A549 (cell line): ENCODE results near the gene MKNK1. TPM values are rescaled to one million over a fixed set of nuclear protein-coding genes. Genes with fewer than 3 reads are reported as not detected.
A peak's percentile ranks its signal among the peaks of the same experiment; 100 is the strongest.

Experiments
- ATAC-seq, 2 experiments: fragments of 200-7000 bp in 1 of 2; fragments of >200 bp in 1 of 2; cut with Nextera tagmentation in 1 of 2; cut with Tn5 transposase in 1 of 2; 3 replicates each; pipeline versions ENCODE4 v1.8.0 to v1.9.1; 2018 to 2020; ENCODE audit warnings: mild to moderate bottlenecking in 1 of 2, moderate library complexity in 1 of 2
- CTCF ChIA-PET: fragments of 300-600 bp; sonication (Branson Sonifier 250); formaldehyde crosslinking; extraction: SDS; loops from one replicate; lab custom pipeline; 2021; ENCODE audit warnings: antibody characterized with exemption, inconsistent platforms; lab: Yijun Ruan, JAX
- POLR2A ChIA-PET: fragments of 350-600 bp; formaldehyde crosslinking; extraction: SDS; loops from one replicate; lab custom pipeline; 2021; ENCODE audit warnings: antibody characterized with exemption, inconsistent platforms; lab: Yijun Ruan, JAX
- DNase-seq, 2 experiments: peaks; one replicate each; pipeline versions ENCODE4 v3.0.0 to v3.0.0-alpha.2; 2011 to 2016; ENCODE audit warnings: low read depth in 1 of 2, low spot score in 1 of 2
- FAIRE-seq: peaks from 2 replicates; lab custom pipeline; 2011; peaks lifted over from hg19 to GRCh38; lab: Jason Lieb, UNC
- H3K27ac ChIP-seq, 2 experiments: fragments of >200 bp; sonication (Bioruptor Twin); formaldehyde crosslinking; 3 replicates each; pipeline ENCODE4 v1.5.1; 2016 to 2017
- H3K4me1 ChIP-seq: fragments of >200 bp; sonication (Bioruptor Twin); formaldehyde crosslinking; 3 replicates; pipeline ENCODE4 v1.6.1; 2016
- H3K4me2 ChIP-seq: fragments of >200 bp; sonication (Bioruptor Twin); formaldehyde crosslinking; 3 replicates; pipeline ENCODE4 v1.6.1; 2016
- H3K4me3 ChIP-seq: fragments of >200 bp; sonication (Bioruptor Twin); formaldehyde crosslinking; 3 replicates; pipeline ENCODE4 v1.5.1; 2016
- H3K9me3 ChIP-seq: fragments of >200 bp; sonication (Bioruptor Twin); formaldehyde crosslinking; 3 replicates; pipeline ENCODE4 v1.6.1; 2016
- BHLHE40 ChIP-seq: IDR thresholded peaks from 2 replicates; pipeline ENCODE4 v1.6.1; 2012; ENCODE audit warnings: low read depth, low read length, inconsistent platforms
- CEBPB ChIP-seq, 2 experiments: fragments of >200 bp in 1 of 2; sonication (Bioruptor Twin) in 1 of 2; formaldehyde crosslinking in 1 of 2; IDR thresholded peaks; 2 replicates each; pipeline ENCODE4 v1.6.1; 2012 to 2016
- CHD2 ChIP-seq: fragments of 150-350 bp; IDR thresholded peaks from 2 replicates; pipeline ENCODE4 v1.6.1; 2014; ENCODE audit warnings: low read length; ENCODE audit not compliant: partially characterized antibody
- EHMT2 ChIP-seq: fragments of 200-600 bp; sonication (generic); IDR thresholded peaks from 2 replicates; pipeline ENCODE4 v1.6.1; 2016; ENCODE audit warnings: antibody characterized with exemption, low read depth, mild to moderate bottlenecking, moderate library complexity
- EP300 ChIP-seq, 2 experiments: fragments of >200 bp; sonication (Bioruptor Twin); formaldehyde crosslinking; IDR thresholded peaks; 2 replicates in 1 of 2; 3 replicates in 1 of 2; pipeline ENCODE4 v1.6.1; 2016 to 2017
- FOSL2 ChIP-seq, 2 experiments: fragments of 450-650 bp in 1 of 2; fragments of >200 bp in 1 of 2; sonication (Bioruptor Twin) in 1 of 2; formaldehyde crosslinking; IDR thresholded peaks; 2 replicates each; pipeline versions ENCODE4 v1.5.0 to v1.6.1; 2016 to 2020; ENCODE audit warnings: mild to moderate bottlenecking in 1 of 2, moderate library complexity in 1 of 2
- GATA3 ChIP-seq: IDR thresholded peaks from 2 replicates; pipeline ENCODE4 v1.6.1; 2012; ENCODE audit warnings: borderline replicate concordance
- HOXB13 ChIP-seq: fragments of 250-450 bp; sonication (Bioruptor Pico); IDR thresholded peaks from 2 replicates; pipeline ENCODE4 v1.5.0; 2020; ENCODE audit warnings: low read depth, mild to moderate bottlenecking, moderate library complexity
- HOXB5 ChIP-seq: fragments of 250-450 bp; sonication (Bioruptor Pico); IDR thresholded peaks from 2 replicates; pipeline ENCODE4 v1.5.0; 2020; ENCODE audit warnings: mild to moderate bottlenecking, moderate library complexity
- JUN ChIP-seq, 2 experiments: fragments of >200 bp; sonication (Bioruptor Twin); formaldehyde crosslinking; IDR thresholded peaks; 2 replicates in 1 of 2; 3 replicates in 1 of 2; pipeline ENCODE4 v1.6.1; 2016 to 2017
- JUNB ChIP-seq: fragments of >200 bp; sonication (Bioruptor Twin); formaldehyde crosslinking; IDR thresholded peaks from 2 replicates; pipeline ENCODE4 v1.6.1; 2016
- KDM1A ChIP-seq: fragments of 200-600 bp; sonication (generic); IDR thresholded peaks from 2 replicates; pipeline ENCODE4 v1.6.1; 2016; ENCODE audit warnings: low read depth, mild to moderate bottlenecking
- MAFK ChIP-seq: fragments of 450-650 bp; IDR thresholded peaks from 2 replicates; pipeline ENCODE4 v1.6.1; 2014; ENCODE audit not compliant: partially characterized antibody
- NFE2L2 ChIP-seq: fragments of 150-350 bp; conservative IDR thresholded peaks from 2 replicates; pipeline ENCODE4 v1.6.1; 2014; ENCODE audit warnings: low read length
- NR3C1 ChIP-seq: fragments of >200 bp; sonication (Bioruptor Twin); formaldehyde crosslinking; IDR thresholded peaks from 3 replicates; pipeline ENCODE4 v1.6.1; 2017
- RAD21 ChIP-seq, 2 experiments: fragments of >200 bp in 1 of 2; sonication (Bioruptor Twin) in 1 of 2; formaldehyde crosslinking in 1 of 2; IDR thresholded peaks in 1 of 2; conservative IDR thresholded peaks in 1 of 2; 2 replicates in 1 of 2; 3 replicates in 1 of 2; pipeline ENCODE4 v1.6.1; 2012 to 2018; ENCODE audit warnings: inconsistent platforms in 1 of 2
- RFX5 ChIP-seq: fragments of 450-650 bp; IDR thresholded peaks from 2 replicates; pipeline ENCODE4 v1.7.1; 2014; ENCODE audit warnings: antibody characterized with exemption, mild to moderate bottlenecking, moderate library complexity
- TP53 ChIP-seq: fragments of 250-450 bp; sonication (Bioruptor Pico); IDR thresholded peaks from 2 replicates; pipeline ENCODE4 v1.5.0; 2021; ENCODE audit warnings: mild to moderate bottlenecking, moderate library complexity
- WGBS: methylation state at CpG from one replicate; pipeline ENCODE4 v1.1.6; 2017; ENCODE audit errors: missing lambda C conversion rate; 5-methylcytosine and 5-hydroxymethylcytosine counted together
- polyA plus RNA-seq, 4 experiments: library from polyadenylated mRNA; depleted of rRNA in 3 of 4; stranded (reverse); fragments of >200 nt; fragmentation: RNase III in 1 of 4; extraction: RNeasy Plus Mini Kit Qiagen cat#74134 plus additional on column Dnase treatment in 1 of 4; gene quantifications; 2 replicates in 3 of 4; 3 replicates in 1 of 4; pipeline ENCODE4 v1.2.3, GENCODE V29; 2011 to 2017
- TF ChIP-seq, protein P1 (sequence below): fragments of >200 bp; sonication (Bioruptor Twin); formaldehyde crosslinking; IDR thresholded peaks from 3 replicates; pipeline ENCODE4 v1.5.1; 2016
- TF ChIP-seq, protein P2 (sequence below): fragments of >200 bp; sonication (Bioruptor Twin); formaldehyde crosslinking; IDR thresholded peaks from 2 replicates; pipeline ENCODE4 v1.6.1; 2016
- TF ChIP-seq, protein P3 (sequence below): IDR thresholded peaks from 2 replicates; pipeline ENCODE4 v1.6.1; 2012
- TF ChIP-seq, protein P4 (sequence below): IDR thresholded peaks from 2 replicates; pipeline ENCODE4 v1.6.1; 2012

Gene MKNK1
- polyA plus RNA-seq, 2 of the 4 experiments (the other 2 are of a cell fraction), result 20.8 to 28.4 TPM

DNA sequence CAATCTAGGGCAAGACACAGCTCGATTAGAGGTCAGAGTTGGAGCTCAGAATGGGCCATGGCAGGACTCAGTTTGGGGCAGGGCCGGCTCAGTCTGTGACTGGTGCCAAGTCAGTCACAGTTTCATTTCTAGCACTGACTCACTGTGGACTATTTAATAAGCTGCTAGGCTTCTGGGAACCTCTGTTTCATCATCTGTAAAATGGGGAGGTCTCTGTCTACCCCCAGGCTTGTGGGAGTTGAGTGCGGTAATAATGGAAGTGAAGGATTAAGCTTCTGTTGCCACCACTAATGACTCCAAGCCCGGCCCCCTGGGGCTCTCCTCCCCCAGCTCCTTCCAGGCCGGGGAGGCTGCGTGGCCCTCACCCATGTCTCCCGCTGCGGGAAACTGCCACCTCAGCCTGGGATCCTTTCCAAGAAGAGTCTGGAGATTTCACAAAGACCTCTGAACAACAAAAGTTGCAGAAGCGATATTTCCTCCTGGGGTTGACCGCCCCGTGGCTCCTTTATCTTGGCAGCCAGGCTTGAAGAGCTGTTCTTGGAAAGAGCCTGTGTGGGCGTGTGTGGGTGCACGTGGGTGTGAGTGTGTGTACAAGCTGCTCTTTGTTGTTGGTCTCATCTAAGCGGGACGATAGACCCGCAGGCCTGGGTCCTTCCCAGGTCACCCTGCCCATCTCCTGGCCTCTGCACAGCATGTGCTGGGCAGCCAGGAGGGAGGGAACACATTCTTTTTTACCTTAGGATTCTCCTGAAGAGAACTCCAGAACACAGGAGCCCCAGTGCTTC is 81.7 kb downstream of the MKNK1 start:
- H3K4me3 ChIP-seq, result no peak overlapping the region
- H3K4me2 ChIP-seq, result peak overlapping the region; percentile 53
- ATAC-seq (peak; percentile 31 to 32), FAIRE-seq (no peak), DNase-seq (peak in 1 of 2 experiments; percentile 53)
- H3K4me1 ChIP-seq, result peaks cover 77% of the 10 kb centered on the region
- POLR2A ChIA-PET, result interaction anchor here (0.9 kb wide), 1 partner anchor 14 kb away, joined by 3 read pairs; no protein-coding TSS in a partner anchor
- H3K27ac ChIP-seq, result peak overlapping the region; percentile 85 to 97
- no peaks in the 10 kb centered on the region for H3K9me3 ChIP-seq
- WGBS, result 29% methylated on average over 13 of the region's 16 CpGs
- CTCF ChIA-PET, result interaction anchor here (1.2 to 6.5 kb wide), 10 partner anchors 11 to 118 kb away, joined by 3 to 56 read pairs (median 6); a partner anchor contains a TSS
- TF ChIP-seq BHLHE40 (no peak), GATA3 (peak; percentile 16; the same call in 1 of the 2 replicates), JUNB (peak; percentile 46), TP53 (CRISPR knock-in tag) (no peak), MAFK (peak; percentile 28), CEBPB (IDR thresholded peaks at IDR 0.05) (peak; percentile 36 to 48; a peak in 3 of 4 replicates), JUN (IDR thresholded peaks at IDR 0.05) (peak in 1 of 2 experiments; percentile 60; a peak in 1 of 5 replicates), FOSL2 (IDR thresholded peaks at IDR 0.05) (peak; percentile 7; the same call in 1 of the 2 replicates), FOSL2 (CRISPR knock-in tag; IDR thresholded peaks at IDR 0.05) (no peak), EP300 (IDR thresholded peaks at IDR 0.05) (peak; percentile 37 to 72; a peak in 3 of 5 replicates)

DNA sequence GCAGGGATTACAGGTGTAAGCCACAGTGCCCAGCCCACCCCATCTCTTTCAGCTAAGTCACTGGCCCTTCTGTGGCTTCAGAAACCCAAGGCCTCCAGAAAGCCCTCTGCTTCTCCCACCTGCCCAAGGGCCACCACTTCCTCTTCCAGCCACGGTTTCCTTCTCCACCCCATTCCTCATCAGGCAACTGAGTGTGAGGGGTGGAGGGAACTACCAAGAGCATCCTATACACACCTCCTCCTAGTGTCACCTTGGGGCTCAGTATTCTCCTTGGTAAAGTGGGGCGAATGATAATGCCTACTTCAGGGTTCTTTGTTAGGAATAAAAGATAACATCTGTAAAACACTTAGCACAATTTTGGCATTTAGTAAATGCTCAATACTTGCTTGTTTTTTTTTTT is 82.7 kb downstream of the MKNK1 start:
- DNase-seq (no peak), ATAC-seq (no peak), FAIRE-seq (no peak)
- ChIA-PET POLR2A (no interaction called here), CTCF (interaction anchor here (1.2 to 6.5 kb wide), 9 partner anchors 11 to 113 kb away, joined by 4 to 56 read pairs (median 7); a partner anchor contains a TSS)
- WGBS, result 87% methylated on average over 2 of the region's 2 CpGs
- no peak overlapping the region for H3K4me3 ChIP-seq
- TF ChIP-seq KDM1A (no peak), RAD21 (conservative IDR thresholded peaks at IDR 0.05 in 1 of 2, IDR thresholded peaks at IDR 0.05 in 1 of 2) (no peak), HOXB13 (CRISPR knock-in tag) (no peak)
- TF ChIP-seq, protein P1, sequence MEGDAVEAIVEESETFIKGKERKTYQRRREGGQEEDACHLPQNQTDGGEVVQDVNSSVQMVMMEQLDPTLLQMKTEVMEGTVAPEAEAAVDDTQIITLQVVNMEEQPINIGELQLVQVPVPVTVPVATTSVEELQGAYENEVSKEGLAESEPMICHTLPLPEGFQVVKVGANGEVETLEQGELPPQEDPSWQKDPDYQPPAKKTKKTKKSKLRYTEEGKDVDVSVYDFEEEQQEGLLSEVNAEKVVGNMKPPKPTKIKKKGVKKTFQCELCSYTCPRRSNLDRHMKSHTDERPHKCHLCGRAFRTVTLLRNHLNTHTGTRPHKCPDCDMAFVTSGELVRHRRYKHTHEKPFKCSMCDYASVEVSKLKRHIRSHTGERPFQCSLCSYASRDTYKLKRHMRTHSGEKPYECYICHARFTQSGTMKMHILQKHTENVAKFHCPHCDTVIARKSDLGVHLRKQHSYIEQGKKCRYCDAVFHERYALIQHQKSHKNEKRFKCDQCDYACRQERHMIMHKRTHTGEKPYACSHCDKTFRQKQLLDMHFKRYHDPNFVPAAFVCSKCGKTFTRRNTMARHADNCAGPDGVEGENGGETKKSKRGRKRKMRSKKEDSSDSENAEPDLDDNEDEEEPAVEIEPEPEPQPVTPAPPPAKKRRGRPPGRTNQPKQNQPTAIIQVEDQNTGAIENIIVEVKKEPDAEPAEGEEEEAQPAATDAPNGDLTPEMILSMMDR, result no peak
- TF ChIP-seq, protein P2, sequence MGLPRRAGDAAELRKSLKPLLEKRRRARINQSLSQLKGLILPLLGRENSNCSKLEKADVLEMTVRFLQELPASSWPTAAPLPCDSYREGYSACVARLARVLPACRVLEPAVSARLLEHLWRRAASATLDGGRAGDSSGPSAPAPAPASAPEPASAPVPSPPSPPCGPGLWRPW, result no peak
- no peaks in the 10 kb centered on the region for H3K9me3 ChIP-seq
- peak overlapping the region; percentile 85 to 97 for H3K27ac ChIP-seq
- H3K4me1 ChIP-seq, result peaks cover 79% of the 10 kb centered on the region
- peak overlapping the region; percentile 53; the same call in 2 of the 3 replicates for H3K4me2 ChIP-seq

DNA sequence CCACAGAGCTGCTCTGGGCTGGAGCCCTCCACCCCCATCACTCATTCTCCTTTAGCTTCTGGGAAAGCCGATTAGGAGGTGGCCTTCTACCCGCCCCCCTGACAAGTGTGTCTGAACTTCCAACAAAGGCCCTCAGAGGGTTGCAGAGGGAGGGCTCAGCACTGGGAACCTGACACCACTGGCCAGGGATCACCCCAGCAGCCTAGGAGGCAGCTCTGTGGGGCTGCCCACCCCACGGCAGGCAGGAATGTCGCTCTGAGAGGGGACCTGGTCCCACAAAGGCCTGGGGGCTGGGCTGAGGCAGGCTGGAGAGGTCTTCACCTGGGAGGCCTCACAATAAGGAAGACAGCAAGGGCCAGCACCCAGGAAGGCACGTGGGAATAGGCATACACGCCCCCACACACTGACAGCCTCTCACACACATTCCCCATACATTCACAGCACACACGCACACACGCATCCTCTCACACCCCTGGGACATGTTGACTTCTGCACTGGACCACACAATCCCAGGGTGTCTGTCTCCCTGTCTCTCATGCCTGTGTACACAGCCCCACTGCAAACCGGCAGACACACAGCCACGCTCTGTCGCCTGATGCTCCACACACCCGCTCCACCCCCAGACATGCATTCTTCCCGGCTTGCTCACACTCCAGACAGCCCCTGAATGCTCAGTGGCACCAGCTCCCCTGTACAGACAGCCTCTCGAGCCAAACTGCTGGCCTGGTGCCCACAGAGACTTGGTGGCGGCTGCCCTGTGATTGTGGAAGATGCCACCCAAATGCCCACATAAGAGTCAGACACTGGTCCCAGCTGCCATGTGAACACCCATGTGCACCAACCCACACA is 83.8 kb downstream of the MKNK1 start:
- no peak overlapping the region for H3K4me3 ChIP-seq
- POLR2A ChIA-PET, result no interaction called here
- peak overlapping the region; percentile 53 for H3K4me2 ChIP-seq
- H3K27ac ChIP-seq, result peak overlapping the region; percentile 85 to 97
- CTCF ChIA-PET, result interaction anchor here (1.5 to 6.5 kb wide), 10 partner anchors 8 to 112 kb away, joined by 4 to 56 read pairs (median 6); no protein-coding TSS in a partner anchor
- FAIRE-seq (no peak), DNase-seq (peak; percentile 64 to 66), ATAC-seq (peak; percentile 73 to 83)
- H3K4me1 ChIP-seq, result peaks cover 81% of the 10 kb centered on the region
- 29% methylated on average over 9 of the region's 15 CpGs for WGBS
- TF ChIP-seq EHMT2, result no peak
- TF ChIP-seq CHD2, result no peak
- no peak for TF ChIP-seq CEBPB (IDR thresholded peaks at IDR 0.05)
- no peak for TF ChIP-seq FOSL2 (IDR thresholded peaks at IDR 0.05)
- peak; percentile 52; the same call in 1 of the 2 replicates for TF ChIP-seq FOSL2 (CRISPR knock-in tag; IDR thresholded peaks at IDR 0.05)
- TF ChIP-seq RFX5, result no peak
- TF ChIP-seq, protein P3, sequence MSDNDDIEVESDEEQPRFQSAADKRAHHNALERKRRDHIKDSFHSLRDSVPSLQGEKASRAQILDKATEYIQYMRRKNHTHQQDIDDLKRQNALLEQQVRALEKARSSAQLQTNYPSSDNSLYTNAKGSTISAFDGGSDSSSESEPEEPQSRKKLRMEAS, result peak; percentile 60; the same call in 1 of the 2 replicates
- TF ChIP-seq NR3C1, result no peak
- TF ChIP-seq NFE2L2, result no peak
- 0 out of 2 replicates have a peak, but pooled peaks have one; percentile 15 for TF ChIP-seq JUNB
- TF ChIP-seq, protein P4, sequence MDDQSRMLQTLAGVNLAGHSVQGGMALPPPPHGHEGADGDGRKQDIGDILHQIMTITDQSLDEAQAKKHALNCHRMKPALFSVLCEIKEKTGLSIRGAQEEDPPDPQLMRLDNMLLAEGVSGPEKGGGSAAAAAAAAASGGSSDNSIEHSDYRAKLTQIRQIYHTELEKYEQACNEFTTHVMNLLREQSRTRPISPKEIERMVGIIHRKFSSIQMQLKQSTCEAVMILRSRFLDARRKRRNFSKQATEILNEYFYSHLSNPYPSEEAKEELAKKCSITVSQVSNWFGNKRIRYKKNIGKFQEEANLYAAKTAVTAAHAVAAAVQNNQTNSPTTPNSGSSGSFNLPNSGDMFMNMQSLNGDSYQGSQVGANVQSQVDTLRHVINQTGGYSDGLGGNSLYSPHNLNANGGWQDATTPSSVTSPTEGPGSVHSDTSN, result no peak
- peak in 1 of 2 experiments; percentile 21; a peak in 1 of 5 replicates for TF ChIP-seq JUN (IDR thresholded peaks at IDR 0.05)
- TF ChIP-seq EP300 (IDR thresholded peaks at IDR 0.05), result peak in 1 of 2 experiments; percentile 23; a peak in 1 of 5 replicates
- TF ChIP-seq HOXB5 (CRISPR knock-in tag), result no peak
- no peaks in the 10 kb centered on the region for H3K9me3 ChIP-seq
